ENCODE data around the gene CCDC188. TPM values are rescaled to one million over a fixed set of nuclear protein-coding genes. Genes with fewer than 3 reads are reported as not detected.

Gene CCDC188
- total RNA-seq, 1 donor, result 0.36 TPM

DNA sequence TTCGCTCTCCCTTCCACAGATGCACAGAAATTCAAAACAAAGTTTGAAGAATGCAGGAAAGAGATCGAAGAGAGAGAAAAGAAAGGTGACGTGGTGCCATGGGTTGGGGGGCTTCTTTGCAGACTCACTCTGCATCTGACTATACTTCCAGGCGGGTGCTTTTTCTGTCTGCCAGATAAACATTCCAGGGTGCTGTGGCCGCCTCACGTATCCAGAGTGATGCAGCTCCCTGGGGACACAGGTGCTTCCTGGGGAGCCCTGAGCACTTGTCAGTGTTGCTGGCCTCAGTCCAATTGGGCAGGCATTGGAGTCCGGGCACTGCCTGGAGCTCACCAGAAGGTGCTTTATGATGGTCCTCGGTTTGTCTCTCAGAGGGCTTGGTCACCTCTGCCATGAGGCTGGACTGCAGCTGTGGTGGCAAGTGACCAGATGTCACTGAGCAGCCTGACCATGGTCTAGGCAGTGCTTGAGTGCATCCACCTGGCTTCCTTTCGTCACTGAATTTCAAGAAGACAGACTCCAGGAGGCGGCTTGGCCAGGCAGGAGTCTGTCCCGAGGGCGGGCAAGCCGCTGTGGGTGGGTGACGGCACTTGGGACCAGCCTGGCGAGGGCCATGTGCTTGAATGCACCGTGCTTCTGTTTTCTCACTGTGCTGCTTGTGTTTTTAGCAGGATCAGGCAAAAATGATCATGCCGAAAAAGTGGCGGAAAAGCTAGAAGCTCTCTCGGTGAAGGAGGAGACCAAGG is 24.4 kb downstream of the CCDC188 start:
- no peaks in the 10 kb centered on the region for H3K9me3 ChIP-seq (ENCODE audit: low read depth, low read length)

DNA sequence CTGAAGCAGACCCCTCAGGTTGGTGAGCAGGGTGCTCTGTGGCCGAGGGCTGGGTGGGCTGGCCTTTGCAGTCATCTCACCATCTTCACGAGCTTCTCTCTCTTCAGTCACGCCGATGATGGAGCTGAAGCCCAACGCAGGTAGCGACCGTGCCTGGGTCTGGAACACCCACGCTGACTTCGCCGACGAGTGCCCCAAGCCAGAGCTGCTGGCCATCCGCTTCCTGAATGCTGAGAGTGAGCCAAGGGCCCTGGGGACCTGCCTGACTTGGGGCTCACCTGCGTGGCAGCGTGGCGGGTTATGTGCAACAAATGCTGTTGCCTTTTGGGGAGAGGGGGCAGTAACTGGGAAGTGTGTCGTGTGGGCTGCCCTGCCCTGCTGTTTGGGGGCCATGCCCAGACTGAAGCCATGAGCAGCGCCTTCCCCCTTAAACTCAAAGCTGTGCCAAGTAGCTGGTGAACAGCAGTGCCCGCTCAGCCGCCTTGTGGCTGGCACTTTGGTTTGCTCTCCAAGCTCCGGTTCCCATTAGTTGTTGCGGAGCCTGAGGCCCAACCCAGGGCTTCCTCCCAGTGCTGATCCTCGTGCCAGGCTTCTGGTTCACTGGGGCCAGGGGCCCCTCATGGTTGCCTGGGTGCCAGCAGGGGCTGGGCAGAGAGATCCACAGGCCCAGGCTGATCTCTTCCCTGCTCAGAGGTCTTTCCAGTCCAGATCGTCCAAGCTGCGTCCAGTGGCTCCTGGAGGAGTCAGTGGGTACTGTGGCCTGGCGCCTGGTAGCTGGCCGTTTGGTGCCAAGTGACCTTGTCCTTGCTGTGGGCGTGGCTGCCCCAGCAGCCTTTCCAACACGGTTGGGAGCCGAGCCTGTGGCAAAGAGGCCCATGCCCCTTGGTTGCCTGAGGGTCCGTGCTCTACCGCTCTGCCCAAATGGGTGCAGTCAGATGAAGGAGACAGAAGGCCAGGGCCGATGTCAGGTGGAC is 25.4 kb downstream of the CCDC188 start:
- Histone ChIP-seq H3K4me3 (ENCODE audit: insufficient read depth, low read length) (no peak overlapping the region), H3K79me2 (ENCODE audit: insufficient read depth, low read length) (peaks cover 42% of the 10 kb centered on the region), H3K27ac (ENCODE audit: low read depth, low read length) (no peak overlapping the region), H3K36me3 (ENCODE audit: insufficient read depth, low read length) (peaks cover 56% of the 10 kb centered on the region), H3K4me1 (ENCODE audit: insufficient read depth, low read length) (no peaks in the 10 kb centered on the region), H2AFZ (ENCODE audit: low read length) (no peak overlapping the region), H3K9me3 (ENCODE audit: low read depth, low read length) (no peaks in the 10 kb centered on the region), H4K20me1 (ENCODE audit: insufficient read depth, low read length) (peaks cover 23% of the 10 kb centered on the region), H3K27me3 (ENCODE audit: insufficient read depth, low read length) (no peaks in the 10 kb centered on the region), H3K4me2 (ENCODE audit: insufficient read depth, low read length) (no peak overlapping the region)
- TF ChIP-seq, protein P1, sequence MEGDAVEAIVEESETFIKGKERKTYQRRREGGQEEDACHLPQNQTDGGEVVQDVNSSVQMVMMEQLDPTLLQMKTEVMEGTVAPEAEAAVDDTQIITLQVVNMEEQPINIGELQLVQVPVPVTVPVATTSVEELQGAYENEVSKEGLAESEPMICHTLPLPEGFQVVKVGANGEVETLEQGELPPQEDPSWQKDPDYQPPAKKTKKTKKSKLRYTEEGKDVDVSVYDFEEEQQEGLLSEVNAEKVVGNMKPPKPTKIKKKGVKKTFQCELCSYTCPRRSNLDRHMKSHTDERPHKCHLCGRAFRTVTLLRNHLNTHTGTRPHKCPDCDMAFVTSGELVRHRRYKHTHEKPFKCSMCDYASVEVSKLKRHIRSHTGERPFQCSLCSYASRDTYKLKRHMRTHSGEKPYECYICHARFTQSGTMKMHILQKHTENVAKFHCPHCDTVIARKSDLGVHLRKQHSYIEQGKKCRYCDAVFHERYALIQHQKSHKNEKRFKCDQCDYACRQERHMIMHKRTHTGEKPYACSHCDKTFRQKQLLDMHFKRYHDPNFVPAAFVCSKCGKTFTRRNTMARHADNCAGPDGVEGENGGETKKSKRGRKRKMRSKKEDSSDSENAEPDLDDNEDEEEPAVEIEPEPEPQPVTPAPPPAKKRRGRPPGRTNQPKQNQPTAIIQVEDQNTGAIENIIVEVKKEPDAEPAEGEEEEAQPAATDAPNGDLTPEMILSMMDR (IDR thresholded peaks at IDR 0.05; ENCODE audit: extremely low read depth, low read depth, low read length), result no peak
- DNase-seq (ENCODE audit: insufficient read length, low spot score, missing footprints), result no peak

More for the DNA sequence above, 24.4 kb downstream of the CCDC188 start:
- H3K36me3 ChIP-seq (ENCODE audit: insufficient read depth, low read length), result peaks cover 49% of the 10 kb centered on the region
- H3K4me2 ChIP-seq (ENCODE audit: insufficient read depth, low read length), result no peak overlapping the region
- TF ChIP-seq, protein P1 (IDR thresholded peaks at IDR 0.05; ENCODE audit: extremely low read depth, low read depth, low read length), result no peak
- no peaks in the 10 kb centered on the region for H3K27me3 ChIP-seq (ENCODE audit: insufficient read depth, low read length)
- no peak overlapping the region for H3K4me3 ChIP-seq (ENCODE audit: insufficient read depth, low read length)
- no peak overlapping the region for H2AFZ ChIP-seq (ENCODE audit: low read length)
- H3K4me1 ChIP-seq (ENCODE audit: insufficient read depth, low read length), result peaks cover 2% of the 10 kb centered on the region
- peaks cover 32% of the 10 kb centered on the region for H3K79me2 ChIP-seq (ENCODE audit: insufficient read depth, low read length)
- no peak overlapping the region for H3K27ac ChIP-seq (ENCODE audit: low read depth, low read length)
- peaks cover 18% of the 10 kb centered on the region for H4K20me1 ChIP-seq (ENCODE audit: insufficient read depth, low read length)
- no peak for DNase-seq (ENCODE audit: insufficient read length, low spot score, missing footprints)

DNA sequence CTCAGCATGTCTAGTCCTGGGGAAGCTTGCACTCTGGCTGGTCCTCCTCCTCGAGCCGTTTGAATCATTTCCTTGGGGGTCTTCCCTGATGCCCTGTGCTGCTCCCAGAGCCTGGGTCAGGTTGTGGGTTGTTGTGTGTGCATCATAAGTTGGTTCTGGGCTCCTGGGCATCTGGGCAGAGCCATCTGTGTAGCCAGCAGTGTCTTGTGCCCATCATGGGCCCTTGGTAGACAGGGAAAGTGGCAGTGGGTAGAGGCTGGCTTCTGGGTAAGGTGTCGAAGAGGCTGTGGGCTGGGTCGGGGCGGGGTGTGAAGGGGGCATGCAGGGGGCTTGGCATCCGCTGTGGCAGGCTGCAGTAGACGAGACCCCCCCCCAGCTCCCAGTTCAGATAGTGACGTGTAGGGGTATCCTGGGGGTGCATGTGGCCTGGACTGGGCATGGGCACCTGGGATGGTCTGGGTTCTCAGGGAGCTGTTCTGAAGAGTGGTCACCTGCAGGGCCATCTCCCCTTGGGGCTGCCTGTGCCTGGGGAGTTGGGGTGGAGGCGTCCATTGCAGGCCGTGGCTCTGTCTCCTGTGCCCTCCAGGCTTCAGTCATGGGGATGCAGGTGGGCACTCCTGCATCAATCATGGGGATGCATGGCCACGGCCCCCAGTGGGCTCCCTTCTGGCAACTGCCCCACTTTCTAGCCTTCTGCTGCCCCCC is 26.6 kb downstream of the CCDC188 start:
- Histone ChIP-seq H3K4me2 (ENCODE audit: insufficient read depth, low read length) (no peak overlapping the region), H4K20me1 (ENCODE audit: insufficient read depth, low read length) (peaks cover 25% of the 10 kb centered on the region), H3K79me2 (ENCODE audit: insufficient read depth, low read length) (peaks cover 54% of the 10 kb centered on the region), H3K27me3 (ENCODE audit: insufficient read depth, low read length) (no peaks in the 10 kb centered on the region), H3K4me3 (ENCODE audit: insufficient read depth, low read length) (no peak overlapping the region), H3K27ac (ENCODE audit: low read depth, low read length) (no peak overlapping the region), H3K4me1 (ENCODE audit: insufficient read depth, low read length) (peaks cover under 1% of the 10 kb centered on the region), H2AFZ (ENCODE audit: low read length) (no peak overlapping the region), H3K36me3 (ENCODE audit: insufficient read depth, low read length) (peaks cover 66% of the 10 kb centered on the region), H3K9me3 (ENCODE audit: low read depth, low read length) (no peaks in the 10 kb centered on the region)
- TF ChIP-seq, protein P1 (IDR thresholded peaks at IDR 0.05; ENCODE audit: extremely low read depth, low read depth, low read length), result no peak
- no peak for DNase-seq (ENCODE audit: insufficient read length, low spot score, missing footprints)
